NCI-H82 treated with DMSO at 0.1 percent for 48 hours (cell line): ENCODE measurements around the gene NDUFS3.

ENCODE experiments used
- DNase-seq: peaks from one replicate; lab custom pipeline; 2025; ENCODE audit not compliant: unreplicated experiment; lab: John Stamatoyannopoulos, UW

Gene NDUFS3

DNA sequence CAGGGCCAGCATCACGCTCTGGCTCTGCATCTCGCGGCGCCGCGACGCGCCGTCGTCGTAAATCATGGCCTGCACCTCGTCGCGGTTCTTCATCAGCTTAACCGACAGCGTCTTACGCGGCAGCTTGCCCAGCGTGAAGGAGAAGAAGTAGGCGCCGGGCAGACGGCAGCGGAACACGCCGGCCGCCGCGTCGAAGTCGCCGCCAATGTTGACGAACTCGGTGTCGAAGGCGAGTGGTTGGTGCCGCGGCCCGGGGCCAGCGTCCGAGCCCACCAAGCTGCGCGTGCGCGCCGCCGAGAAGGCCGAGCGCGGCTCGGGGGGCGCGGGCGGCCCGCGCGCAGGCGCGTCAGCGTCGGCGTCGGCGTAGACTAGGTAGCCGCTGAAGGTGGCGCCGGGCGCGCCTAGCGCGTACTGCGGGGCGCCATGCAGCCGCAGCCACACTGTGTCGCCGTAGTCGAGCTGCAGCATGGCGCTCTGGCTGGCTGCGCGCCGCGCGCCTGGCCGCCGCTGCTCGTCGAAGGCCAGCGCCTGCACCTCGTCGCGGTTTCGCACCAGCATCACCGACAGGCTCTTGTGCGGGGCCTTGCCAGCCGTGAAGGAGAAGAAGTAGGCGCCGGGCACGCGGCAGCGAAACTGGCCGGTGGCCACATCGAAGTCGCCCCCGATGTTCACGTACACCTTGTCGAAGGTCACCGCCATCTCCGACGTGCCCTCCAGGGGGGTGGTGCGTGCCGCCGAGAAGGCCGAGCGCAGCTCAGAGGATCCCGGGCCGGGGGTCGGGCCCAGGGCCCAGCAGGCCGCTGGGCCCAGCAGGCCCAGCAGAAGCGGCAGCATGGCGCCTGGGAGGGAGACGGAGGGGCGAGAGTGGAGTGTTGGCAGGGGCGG is 11.3 kb downstream of the NDUFS3 start:
- no peak for DNase-seq

DNA sequence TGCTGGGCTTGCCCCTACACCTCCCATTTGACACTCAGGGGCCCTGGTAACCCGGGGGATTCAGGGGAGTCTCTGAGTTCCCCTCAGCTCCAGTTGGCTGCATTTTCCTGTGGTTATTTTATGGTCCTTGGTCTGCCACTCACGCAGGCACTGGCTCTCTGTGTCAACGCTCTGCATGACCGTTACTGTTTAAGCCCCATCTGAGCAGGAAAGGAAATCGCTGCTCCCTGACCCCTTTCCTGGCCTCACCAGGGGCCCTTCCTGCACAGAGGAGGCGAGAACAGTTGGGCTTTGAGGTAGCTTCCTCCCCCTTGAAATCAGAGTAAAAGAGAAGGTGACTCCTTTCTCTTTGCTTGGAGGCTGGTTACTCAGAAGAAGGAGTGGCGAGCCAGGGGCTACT is 12.9 kb downstream of the NDUFS3 start:
- DNase-seq: no peak

DNA sequence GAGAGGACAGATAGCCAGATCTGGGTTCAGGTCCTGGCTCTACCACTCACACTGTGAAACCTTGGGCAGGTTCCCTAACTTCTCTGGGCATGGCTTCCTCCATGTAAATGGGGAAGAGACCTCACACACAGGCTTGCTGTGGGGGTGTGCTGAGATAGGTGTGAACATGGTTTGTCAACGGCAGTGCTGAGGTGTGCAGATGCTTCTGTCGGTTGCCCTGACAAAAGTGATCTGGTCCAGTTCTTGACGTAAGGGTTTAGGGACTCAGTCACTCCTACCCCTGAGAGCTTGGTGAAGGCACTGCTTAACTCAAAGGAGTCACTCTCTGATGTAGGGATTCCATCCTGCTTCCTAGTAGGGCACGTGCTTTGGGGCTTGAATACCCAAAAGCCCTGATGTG is 13.4 kb downstream of the NDUFS3 start:
- no peak for DNase-seq

DNA sequence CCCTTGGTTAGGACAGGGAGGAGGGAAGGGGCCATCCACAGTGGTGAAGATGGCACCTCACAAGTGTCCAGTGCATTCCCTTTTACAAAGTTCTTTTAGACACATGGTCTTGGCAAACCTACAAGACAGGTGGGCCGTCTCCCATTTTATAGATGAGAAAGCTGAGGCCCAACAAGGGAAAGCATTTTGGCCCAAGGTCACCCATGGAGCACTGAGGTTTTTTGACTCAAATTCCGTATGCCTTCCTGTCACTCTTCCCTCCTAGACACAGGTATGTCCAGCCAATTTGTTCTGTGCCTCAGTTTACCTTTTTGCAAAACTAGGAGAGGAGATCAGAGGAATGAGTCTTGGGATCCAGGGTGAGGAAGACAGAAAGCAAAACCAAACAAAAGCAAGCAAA is 14.1 kb downstream of the NDUFS3 start:
- no peak for DNase-seq

DNA sequence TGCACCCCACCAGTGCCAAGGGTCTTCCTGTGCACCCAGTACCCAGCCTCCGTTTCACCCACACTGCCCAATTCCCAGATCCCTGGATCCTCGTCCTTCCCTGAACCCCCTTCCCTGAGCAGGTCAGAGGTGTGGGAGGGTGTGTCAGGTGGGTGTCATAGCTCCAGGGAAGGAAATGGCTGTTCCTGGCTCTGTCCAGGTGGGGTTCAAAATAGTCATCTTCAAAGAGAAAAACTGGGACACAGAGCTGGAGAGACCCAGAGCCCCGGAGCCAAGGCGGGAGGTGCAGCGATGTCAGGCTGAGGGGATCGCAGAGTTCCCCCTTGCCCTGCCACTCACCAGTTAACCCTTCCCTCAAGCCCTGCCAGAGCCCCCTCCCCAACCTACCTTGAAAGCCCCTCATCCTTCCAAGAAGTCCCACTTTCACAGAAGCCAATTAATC is 14.6 kb downstream of the NDUFS3 start:
- DNase-seq: no peak

DNA sequence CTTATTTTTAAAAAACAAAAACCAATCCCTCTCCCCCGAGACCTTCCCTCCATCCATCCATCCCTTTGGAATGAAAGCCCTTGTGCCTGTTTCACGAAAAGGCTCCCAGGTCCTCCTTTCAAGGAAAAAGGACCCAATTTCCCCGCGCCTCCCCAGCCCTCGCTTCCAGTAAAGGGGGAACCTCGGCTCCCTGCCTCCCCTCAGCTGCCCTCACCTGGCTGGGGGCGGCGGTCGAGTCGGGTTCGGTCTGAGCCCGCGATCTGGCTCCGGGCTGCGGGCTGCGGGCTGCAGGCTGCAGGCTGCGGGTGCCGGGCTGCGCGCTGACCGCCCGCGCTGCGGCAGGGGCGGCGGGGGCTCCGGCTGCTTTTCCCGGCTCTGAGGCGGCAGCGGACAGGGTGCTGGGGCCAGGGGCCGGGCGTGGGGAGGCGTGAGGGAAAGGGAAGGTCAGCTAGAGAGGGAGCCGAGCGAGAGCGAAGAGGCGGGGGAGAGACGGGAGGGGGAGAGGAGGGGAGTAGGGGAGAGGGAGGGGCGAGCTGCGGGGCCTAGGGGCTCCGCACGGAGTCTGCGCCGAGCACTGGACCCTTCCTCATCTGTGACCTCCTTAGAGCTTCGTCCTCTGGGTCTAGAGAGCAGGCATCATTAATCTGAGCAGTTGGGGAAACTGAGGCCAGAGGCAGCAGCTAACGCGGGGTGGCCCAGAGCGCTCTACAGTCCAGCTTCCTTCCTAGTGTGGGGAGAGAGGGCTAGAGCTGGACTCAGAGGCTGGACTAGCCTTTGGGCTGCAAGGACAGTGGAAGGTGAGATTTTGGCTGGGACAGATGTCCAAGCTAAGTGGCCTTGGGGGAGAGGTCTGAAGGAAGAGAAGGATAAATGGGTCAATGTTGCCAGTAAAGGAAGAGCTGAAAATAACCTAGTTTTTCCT is 15.3 kb downstream of the NDUFS3 start, which contains the start of gene C1QTNF4:
Gene C1QTNF4 (minus strand): TSS at position 478 of the 922 bp plus-strand sequence. CDS start 3,601 bp downstream, outside the sequence.
- no peak for DNase-seq

DNA sequence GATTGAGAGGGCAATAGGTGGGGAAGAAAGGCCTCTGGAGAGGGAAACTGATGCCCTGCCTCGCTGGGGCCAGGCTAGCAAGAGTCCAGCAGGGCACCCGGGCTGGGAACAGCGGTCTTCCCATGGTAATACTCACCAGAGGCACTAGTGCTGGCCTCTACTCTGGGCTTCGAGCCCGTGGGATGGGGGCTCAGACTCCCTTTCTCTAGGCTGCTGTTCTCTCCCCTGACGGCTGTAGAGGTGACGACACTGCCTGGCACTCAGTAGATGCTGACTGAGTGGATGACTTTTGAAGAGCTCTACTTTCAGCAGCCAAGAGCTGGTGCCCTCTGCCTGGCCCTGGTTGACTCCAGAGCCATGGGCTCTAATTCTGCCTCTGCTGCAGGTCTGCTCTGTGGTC is 16.2 kb downstream of the NDUFS3 start:
- DNase-seq: no peak

DNA sequence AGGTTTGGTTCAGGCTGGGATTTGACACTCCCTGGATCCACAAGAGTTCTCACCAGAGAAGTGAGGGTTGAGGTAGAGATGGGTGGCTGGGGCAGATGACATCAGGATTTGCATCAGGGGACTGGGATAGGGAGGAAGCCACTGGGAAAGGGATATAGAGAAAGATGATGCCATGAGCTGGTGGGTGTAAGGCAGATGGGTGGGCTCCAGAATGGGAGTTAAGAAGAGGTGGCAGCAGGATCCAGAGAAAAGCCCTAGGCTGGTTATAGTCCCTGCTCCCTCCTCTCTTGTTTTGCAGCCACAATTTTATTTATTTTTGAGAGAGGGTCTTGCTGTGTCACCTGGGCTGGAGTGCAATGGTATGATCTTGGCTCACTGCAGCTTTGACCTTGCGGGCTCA is 17.1 kb downstream of the NDUFS3 start:
- DNase-seq: no peak

DNA sequence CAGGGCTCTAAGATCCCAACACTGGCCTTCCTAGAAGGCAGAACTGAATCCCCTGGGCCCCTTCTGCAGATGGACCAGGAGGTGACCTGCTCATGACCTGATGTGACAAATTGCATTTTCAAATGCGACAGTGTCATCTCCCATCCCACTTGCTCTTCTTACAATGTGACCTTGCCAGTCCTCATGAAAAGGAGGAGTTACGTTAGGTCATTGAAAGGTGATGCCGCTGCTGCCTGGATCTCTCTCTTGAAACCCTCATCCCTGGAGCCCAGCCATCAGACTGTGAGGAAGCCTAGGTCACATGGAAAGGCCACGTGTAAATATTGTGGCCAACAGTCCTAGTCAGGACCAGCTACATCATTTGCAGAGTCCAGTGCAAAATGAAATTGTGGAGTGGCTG is 21.0 kb downstream of the NDUFS3 start:
- DNase-seq: peak; percentile 69

DNA sequence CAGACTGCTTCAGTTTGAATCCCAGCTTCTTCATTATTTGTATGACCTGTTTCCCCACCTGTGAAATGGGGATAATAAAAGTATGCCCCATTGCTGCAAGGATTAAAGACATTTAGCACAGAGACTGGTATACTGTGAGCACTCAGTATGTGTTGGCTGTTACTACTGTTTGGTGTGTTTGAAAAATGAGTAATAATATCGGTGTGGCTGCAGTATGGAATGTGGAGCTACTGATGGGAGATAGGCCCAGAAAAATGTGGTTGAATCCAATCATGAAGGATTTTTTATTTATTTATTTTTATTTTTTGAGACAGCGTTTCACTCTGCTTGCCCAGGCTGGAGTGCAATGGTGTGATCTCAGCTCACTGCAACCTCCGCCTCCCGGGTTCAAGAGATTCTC is 24.4 kb downstream of the NDUFS3 start:
- no peak for DNase-seq

DNA sequence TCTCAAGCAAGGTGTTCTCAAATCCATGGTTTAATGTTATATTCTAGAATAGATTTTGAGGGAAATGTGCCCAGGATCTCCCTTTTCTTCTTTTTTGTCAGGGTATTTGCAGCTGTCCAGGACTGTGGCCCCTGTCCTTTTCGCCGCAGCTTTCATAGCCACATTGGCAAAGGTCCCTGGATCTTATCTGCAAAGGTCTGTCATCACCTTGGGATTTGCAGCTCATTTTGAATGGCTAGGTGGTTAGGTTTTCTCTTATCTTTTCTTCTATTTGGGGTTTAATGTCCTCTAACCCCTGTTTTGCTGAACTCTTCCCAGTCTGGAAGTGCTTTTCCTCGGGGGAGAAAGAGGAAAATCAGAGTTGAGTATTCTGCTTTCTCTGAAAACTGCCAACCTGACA is 27.0 kb downstream of the NDUFS3 start:
- no peak for DNase-seq

DNA sequence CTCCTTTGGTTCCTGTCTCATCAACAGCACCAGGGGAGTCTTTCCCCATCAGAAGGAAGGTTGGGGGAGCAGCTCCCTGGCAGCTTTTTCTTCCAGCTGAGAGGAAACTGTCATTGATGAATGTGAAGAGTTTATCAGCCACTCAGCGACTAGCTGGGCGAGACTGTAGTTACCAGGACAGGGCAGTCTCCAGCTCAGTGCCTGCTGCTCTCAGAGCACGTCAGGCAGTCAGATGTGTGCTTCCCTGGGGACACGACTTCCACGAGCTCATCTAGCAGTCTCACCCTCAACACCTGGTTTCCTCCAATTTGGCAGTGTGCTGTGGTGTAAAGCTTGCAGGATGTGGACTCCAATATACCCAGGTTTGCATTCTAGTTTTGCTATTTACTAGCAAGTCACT is 27.9 kb downstream of the NDUFS3 start:
- no peak for DNase-seq

DNA sequence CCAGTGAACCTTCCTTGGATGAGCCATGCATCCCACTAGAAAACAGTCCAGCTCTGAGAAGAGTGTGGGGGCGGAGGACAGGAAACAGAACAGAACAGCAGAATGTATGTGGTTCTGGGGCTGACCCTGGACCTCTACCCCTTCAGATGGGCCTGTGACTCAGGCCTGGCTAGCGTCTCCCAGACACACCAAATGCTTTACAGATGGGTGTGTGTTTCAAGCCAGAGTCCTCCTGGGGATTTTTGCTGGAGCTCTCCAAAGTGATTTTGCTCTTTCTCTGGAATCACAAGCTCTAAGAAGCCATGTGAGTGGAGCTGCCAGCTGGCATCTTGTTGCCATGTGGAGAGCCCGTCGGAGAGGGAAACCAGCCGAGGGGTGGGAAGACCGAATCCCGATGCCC is 28.5 kb downstream of the NDUFS3 start:
- no peak for DNase-seq

DNA sequence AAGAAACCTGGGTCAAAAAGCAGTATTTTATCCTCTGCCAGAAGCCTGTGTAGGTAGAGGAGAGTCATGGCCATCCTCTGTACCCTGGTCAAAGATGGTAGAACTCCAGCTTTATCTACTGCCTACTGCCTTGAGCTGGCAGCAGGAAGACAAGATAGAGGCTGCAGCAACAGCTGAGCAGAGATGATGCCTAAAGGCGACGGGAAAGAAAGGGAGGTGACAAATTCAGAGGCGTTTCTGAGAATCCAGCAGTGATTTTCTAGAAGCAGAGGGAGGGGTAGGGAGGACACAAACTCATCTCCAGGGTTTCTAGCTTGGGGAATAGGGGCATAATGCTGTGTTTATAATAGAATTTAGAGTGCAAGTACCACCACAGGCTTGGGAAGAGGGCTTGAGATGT is 30.8 kb downstream of the NDUFS3 start:
- no peak for DNase-seq

DNA sequence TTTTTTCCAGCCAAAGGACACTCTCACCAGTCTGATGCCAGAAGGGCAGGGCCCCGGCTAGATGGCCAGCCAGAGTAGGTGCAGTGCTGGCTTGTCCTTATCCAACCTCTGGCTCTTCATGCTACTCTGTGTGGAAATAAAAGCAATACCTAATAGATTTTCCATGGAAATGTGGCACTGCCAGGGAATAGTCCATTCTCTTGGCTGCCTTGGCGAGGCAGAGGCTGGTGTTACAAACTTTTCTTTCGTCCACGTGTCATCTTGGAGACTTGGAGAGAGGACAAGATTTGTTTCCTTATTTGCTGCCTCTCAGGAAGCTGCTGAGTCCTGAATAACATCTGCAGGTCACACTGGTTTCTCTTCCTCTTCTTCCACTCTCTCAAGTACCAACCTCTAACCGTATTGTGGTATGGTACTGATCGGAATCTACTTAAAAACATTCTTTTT is 32.5 kb downstream of the NDUFS3 start:
- no peak for DNase-seq

DNA sequence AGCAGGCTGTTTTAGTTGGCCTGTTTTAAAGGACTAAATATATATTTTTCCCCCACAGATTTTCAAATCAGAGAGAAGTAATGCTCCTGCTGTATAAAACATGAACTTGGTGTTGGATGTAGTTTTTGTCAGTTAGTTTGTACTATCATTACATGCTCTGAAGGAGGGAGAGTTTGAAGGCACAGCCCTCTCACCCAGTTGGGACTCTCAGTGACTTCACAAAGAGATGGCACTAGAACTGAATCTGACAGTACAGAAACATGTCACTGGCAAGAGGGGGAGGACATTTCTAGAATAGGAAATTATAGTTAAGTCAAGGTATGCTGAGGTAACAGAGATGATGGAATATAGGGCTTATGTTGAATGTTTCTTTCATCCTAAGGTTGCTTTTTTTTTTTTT is 36.4 kb downstream of the NDUFS3 start:
- DNase-seq: no peak

DNA sequence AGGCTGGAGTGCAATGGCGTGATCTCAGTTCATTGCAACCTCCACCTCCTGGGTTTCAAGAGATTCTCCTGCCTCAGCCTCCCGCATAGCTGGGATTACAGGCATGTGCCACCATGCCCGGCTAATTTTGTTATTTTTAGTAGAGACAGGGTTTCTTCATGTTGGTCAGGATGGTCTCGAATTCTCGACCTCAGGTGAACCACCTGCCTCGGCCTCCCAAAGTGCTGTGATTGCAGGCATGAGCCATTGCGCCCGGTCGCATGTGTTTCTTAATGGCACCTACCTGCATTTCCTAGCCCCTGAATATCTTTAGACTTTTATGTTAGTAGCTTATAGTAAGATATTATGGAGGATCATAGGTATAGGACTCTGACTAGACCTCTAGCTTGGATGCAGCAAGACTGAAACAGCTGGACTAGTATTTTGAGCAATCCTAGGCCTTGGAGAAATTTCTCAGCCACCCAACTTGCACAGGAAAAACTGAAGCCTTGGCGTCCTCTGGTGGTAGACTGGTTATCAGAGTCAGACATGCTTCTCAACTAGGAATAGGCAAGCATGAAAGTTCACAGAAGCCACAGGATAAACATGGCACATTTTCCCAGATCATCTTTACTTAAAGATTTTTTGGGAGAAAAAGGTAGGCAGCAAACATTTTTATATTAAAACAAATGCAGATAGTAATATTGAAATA is 38.0 kb downstream of the NDUFS3 start:
- peak; percentile 32 for DNase-seq

DNA sequence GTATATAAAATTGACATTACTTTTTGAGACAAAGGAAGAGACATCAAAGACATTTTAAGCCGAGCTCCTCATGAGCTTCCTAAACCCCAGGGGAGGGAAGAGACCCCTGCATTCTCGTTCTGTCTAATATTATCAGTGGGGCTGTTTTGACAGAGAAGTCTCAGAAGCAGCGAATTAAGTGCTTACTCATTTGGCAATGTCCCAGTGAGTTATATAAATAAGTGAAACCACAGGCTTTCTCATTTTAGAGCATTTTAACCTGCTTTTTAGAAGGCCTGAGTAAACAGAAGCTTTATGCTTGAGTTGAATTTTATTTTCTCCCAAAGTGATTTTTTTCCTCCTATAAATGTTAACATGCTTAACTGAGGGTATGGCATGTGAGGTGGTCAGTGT is 38.5 kb downstream of the NDUFS3 start:
- DNase-seq: no peak

DNA sequence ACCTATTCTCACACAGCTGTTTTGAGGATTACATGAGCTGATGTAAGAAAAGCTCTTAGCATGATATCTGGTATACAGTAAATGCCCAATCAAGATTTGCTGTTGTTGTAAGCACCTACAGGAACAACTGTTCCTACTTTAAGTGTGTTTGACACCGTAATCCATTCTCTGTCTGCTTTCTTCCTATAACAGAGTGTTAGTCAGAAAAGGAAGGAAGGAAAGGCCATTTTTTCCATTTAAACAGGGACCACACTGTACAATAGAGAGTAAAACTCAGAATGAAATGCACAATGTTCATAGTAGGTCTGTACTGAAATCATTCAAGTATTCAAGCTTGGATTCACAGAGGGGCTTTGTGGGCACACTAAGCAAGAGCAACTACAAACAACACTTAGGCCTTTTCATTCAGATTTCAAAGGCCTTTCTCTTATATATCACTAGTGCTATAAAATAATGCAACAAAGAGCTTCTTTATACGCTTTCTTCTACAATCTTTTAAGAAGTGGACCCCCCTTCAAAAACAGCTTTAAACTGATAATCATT is 42.0 kb downstream of the NDUFS3 start:
- no peak for DNase-seq

DNA sequence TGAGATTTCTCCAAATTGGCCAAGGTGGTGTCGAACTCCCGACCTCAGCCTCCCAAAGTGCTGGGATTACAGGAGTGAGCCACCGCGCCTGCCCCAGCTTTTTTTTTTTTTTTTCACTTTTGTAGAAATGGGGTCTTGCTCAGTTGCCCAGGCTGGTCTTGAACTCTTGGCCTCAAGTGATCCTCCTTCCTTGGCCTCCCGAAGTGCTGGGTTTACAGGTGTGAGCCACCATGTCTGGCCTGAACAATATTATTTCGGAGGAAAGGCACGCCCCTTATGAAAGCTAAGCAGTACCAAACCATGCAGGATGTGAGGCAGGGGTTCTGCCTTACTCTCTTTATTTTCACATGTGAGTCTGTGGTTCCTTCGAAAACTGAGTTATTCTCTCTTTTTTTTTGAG is 47.4 kb downstream of the NDUFS3 start:
- no peak for DNase-seq

DNA sequence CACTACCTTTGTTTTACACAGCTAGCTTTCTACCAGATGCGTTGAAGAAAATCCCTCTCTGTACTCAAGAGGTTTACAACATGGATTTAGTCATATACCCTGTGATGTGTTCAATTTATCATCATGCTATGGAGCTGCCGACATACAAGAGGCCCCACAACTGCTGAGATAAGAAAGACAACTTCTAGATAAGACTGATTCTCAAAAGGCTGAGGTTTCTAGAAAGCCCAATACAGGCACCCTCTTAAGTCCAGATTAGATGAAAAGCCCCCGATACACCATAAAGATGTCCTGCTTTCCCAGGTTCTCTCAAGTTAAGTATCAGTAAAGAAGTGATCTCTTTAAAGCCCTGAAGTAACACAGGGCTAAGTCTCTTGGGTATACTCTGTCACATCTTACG is 49.2 kb downstream of the NDUFS3 start:
- DNase-seq: no peak
